SU-DHL-6 (cell line): ENCODE measurements around the gene CBY3.

Experiments
- EZH2phosphoT487 ChIP-seq: fragments of 200-600 bp; sonication (generic), shearing (Covaris generic); conservative IDR thresholded peaks from 2 replicates; pipeline ENCODE4 v1.6.1; 2018; ENCODE audit warnings: mild to moderate bottlenecking, antibody characterized with exemption, low read length, moderate library complexity, mixed read lengths
- TF ChIP-seq, protein P1 (sequence below): fragments of 200-600 bp; sonication (generic); IDR thresholded peaks from one replicate; pipeline ENCODE4 v1.5.1; 2017; ENCODE audit warnings: antibody characterized with exemption, mild to moderate bottlenecking, low read length, moderate library complexity; ENCODE audit not compliant: insufficient read depth, poor library complexity, severe bottlenecking

DNA sequence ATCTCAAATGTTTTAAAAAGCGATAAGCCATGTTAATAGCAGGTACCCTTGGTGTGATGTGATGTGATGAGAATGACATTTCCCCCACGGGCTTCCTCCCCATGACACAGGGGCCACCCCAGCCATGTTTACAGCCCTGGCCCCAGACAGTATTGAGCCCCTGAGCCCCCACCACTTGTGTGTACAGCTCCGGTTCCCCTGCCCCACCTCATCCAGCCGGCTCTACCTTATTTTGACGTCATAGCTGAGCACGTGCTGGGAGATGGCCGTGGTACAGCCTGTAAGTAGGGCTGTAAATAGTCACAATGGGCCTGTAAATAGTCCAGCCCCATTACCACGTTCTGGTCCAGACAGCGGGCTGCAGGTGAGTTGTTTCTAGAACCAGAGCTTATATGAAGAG lies 32.4 kb downstream of the CBY3 start:
- TF ChIP-seq, protein P1, sequence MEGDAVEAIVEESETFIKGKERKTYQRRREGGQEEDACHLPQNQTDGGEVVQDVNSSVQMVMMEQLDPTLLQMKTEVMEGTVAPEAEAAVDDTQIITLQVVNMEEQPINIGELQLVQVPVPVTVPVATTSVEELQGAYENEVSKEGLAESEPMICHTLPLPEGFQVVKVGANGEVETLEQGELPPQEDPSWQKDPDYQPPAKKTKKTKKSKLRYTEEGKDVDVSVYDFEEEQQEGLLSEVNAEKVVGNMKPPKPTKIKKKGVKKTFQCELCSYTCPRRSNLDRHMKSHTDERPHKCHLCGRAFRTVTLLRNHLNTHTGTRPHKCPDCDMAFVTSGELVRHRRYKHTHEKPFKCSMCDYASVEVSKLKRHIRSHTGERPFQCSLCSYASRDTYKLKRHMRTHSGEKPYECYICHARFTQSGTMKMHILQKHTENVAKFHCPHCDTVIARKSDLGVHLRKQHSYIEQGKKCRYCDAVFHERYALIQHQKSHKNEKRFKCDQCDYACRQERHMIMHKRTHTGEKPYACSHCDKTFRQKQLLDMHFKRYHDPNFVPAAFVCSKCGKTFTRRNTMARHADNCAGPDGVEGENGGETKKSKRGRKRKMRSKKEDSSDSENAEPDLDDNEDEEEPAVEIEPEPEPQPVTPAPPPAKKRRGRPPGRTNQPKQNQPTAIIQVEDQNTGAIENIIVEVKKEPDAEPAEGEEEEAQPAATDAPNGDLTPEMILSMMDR: no peak
- TF ChIP-seq EZH2phosphoT487: no peak
